HepG2 (cell line): ENCODE data around the gene SMOC1. TPM values are rescaled to one million over a fixed set of nuclear protein-coding genes. Genes with fewer than 3 reads are reported as not detected.

ENCODE experiments used
- ATAC-seq: fragments of 200-7000 bp; cut with Tn5 transposase; 3 replicates; pipeline ENCODE4 v1.9.1; 2020; ENCODE audit warnings: mild to moderate bottlenecking, moderate library complexity
- BruUV-seq: library from RNA; stranded (reverse); fragments of 400-500 nt; replicated peaks from 2 replicates; lab custom pipeline; 2021; lab: Mats Ljungman, UMichigan
- CTCF ChIA-PET: fragments of 300-600 bp; formaldehyde crosslinking; extraction: SDS; loops from one replicate; lab custom pipeline; 2021; ENCODE audit warnings: low total read pairs, inconsistent platforms, low intra/inter-chr PET ratio; lab: Yijun Ruan, JAX
- POLR2A ChIA-PET: fragments of 350-600 bp; sonication (Branson Sonifier 250); formaldehyde crosslinking; loops from one replicate; lab custom pipeline; 2020; ENCODE audit warnings: antibody characterized with exemption, inconsistent platforms; lab: Yijun Ruan, JAX
- DNase-seq: peaks from one replicate; pipeline ENCODE4 v3.0.0-alpha.2; 2015; ENCODE audit warnings: low spot score
- FAIRE-seq: peaks from 3 replicates; lab custom pipeline; 2011; peaks lifted over from hg19 to GRCh38; lab: Jason Lieb, UNC
- H2AFZ ChIP-seq: one replicate; pipeline ENCODE4 v1.6.1; 2011; ENCODE audit warnings: low read length, inconsistent platforms
- H3K27ac ChIP-seq: fragments of 300-600 bp; 3 replicates; pipeline ENCODE4 v1.8.0; 2011; ENCODE audit warnings: mixed run types, mild to moderate bottlenecking, mixed read lengths, low read length, inconsistent platforms; ENCODE audit not compliant: insufficient read depth; ENCODE audit errors: extremely low read length
- H3K27me3 ChIP-seq, 2 experiments: fragments of 200-600 bp in 1 of 2; 2 replicates in 1 of 2; 3 replicates in 1 of 2; pipeline versions ENCODE4 v1.6.0 to v1.8.0; 2011; ENCODE audit warnings: low read length in 2 of 2, mild to moderate bottlenecking in 2 of 2, moderate library complexity in 2 of 2, inconsistent platforms in 1 of 2; ENCODE audit not compliant: insufficient read depth in 2 of 2, control insufficient read depth in 1 of 2
- H3K36me3 ChIP-seq, 2 experiments: fragments of 200-600 bp in 1 of 2; replicated peaks in 1 of 2; 2 replicates in 1 of 2; 3 replicates in 1 of 2; pipeline versions ENCODE4 v1.5.1 to v1.8.0; 2011; ENCODE audit warnings: low read length in 2 of 2, inconsistent platforms in 1 of 2; ENCODE audit not compliant: insufficient read depth in 2 of 2, control insufficient read depth in 1 of 2
- H3K4me1 ChIP-seq: 2 replicates; pipeline ENCODE4 v1.5.1; 2012; ENCODE audit warnings: low read length, inconsistent platforms; ENCODE audit not compliant: insufficient read depth
- H3K4me2 ChIP-seq: 2 replicates; pipeline ENCODE4 v1.6.0; 2011; ENCODE audit warnings: low read depth, low read length, inconsistent platforms
- H3K4me3 ChIP-seq, 3 experiments: fragments of 200-600 bp in 1 of 3; sonication (generic), shearing (Covaris generic) in 1 of 3; replicated peaks in 1 of 3; 2 replicates each; pipeline ENCODE4 v1.5.1; 2011 to 2016; ENCODE audit warnings: low read length in 3 of 3, inconsistent platforms in 2 of 3, low read depth in 2 of 3, mild to moderate bottlenecking in 2 of 3, control low read depth in 1 of 3, mixed read lengths in 1 of 3; ENCODE audit not compliant: insufficient read depth in 1 of 3
- H3K79me2 ChIP-seq: one replicate; pipeline ENCODE4 v1.6.1; 2011; ENCODE audit warnings: low read length, inconsistent platforms; ENCODE audit not compliant: insufficient read depth
- H3K9ac ChIP-seq: 2 replicates; pipeline ENCODE4 v1.6.0; 2011; ENCODE audit warnings: mild to moderate bottlenecking, low read depth, low read length, inconsistent platforms; ENCODE audit not compliant: insufficient read depth
- H3K9me3 ChIP-seq: 2 replicates; pipeline ENCODE4 v1.5.1; 2012; ENCODE audit warnings: mild to moderate bottlenecking, low read length
- H4K20me1 ChIP-seq: 2 replicates; pipeline ENCODE4 v1.6.0; 2011; ENCODE audit warnings: inconsistent platforms, mild to moderate bottlenecking, low read length, moderate library complexity; ENCODE audit not compliant: insufficient read depth
- KAT2B ChIP-seq: fragments of 150-350 bp; IDR thresholded peaks from 2 replicates; pipeline ENCODE4 v1.6.1; 2014; ENCODE audit warnings: low read depth, low read length, borderline replicate concordance
- ONECUT2 ChIP-seq: sonication (generic); formaldehyde crosslinking; IDR thresholded peaks from 2 replicates; pipeline ENCODE4 v1.4.0; 2020; ENCODE audit warnings: missing genetic modification reagents
- SIN3B ChIP-seq: fragments of 150-350 bp; IDR thresholded peaks from 2 replicates; pipeline ENCODE4 v1.6.1; 2014; ENCODE audit warnings: low read length
- ZNF749 ChIP-seq: sonication (generic); formaldehyde crosslinking; IDR thresholded peaks from 2 replicates; pipeline ENCODE4 v1.8.0; 2022; ENCODE audit warnings: mild to moderate bottlenecking, missing genetic modification reagents, moderate library complexity, borderline replicate concordance
- WGBS: methylation state at CpG from one replicate; pipeline ENCODE4 v1.1.6; 2017; ENCODE audit warnings: low lambda C conversion rate; 5-methylcytosine and 5-hydroxymethylcytosine counted together
- in situ Hi-C: cut with HindIII; loops from 2 replicates; pipeline ENCODE4 v1.10.0; 2017; ENCODE audit warnings: low pct_unique_long_range_greater_than_20kb; ENCODE audit not compliant: extremely low pct_ligation_motif_present
- intact Hi-C: fragments of 100-400 bp; cut with micrococcal nuclease; formaldehyde crosslinking; loops from one replicate; pipeline ENCODE4 v1.10.0; 2022; ENCODE audit not compliant: unreplicated experiment
- polyA plus RNA-seq, 8 experiments: library from polyadenylated mRNA; depleted of rRNA in 3 of 8; stranded (reverse) in 7 of 8; unstranded in 1 of 8; fragments of >200 nt; fragmentation: Illumina TruSeq in 4 of 8; extraction: Trizol in 4 of 8; gene quantifications; 2 replicates each; pipeline versions ENCODE4 v1.2.1 to v1.2.3, GENCODE V29; 2011 to 2016; ENCODE audit warnings: low read depth in 4 of 8, missing spikeins in 1 of 8, mixed read lengths in 1 of 8; ENCODE audit not compliant: insufficient read depth in 1 of 8
- total RNA-seq, 5 experiments: library from RNA; depleted of rRNA; stranded (reverse); fragments of >200 nt; fragmentation: Illumina TruSeq; extraction: Trizol; gene quantifications; 2 replicates each; pipeline ENCODE4 v1.2.3, GENCODE V29; 2016; ENCODE audit warnings: low read depth in 1 of 5
- TF ChIP-seq, protein P1 (sequence below): sonication (generic); formaldehyde crosslinking; IDR thresholded peaks from 2 replicates; pipeline ENCODE4 v1.4.0; 2020; ENCODE audit warnings: missing genetic modification reagents
- TF ChIP-seq, protein P2 (sequence below): sonication (generic); formaldehyde crosslinking; IDR thresholded peaks from 2 replicates; pipeline ENCODE4 v1.8.1; 2022; ENCODE audit warnings: low read depth, mild to moderate bottlenecking, missing genetic modification reagents
- TF ChIP-seq, protein P3 (sequence below): sonication (generic); formaldehyde crosslinking; IDR thresholded peaks from 2 replicates; pipeline ENCODE4 v1.5.0; 2020; ENCODE audit warnings: mild to moderate bottlenecking, missing genetic modification reagents

SMOC1 gene
- total and polyA plus RNA-seq, 2 of the 13 experiments (the other 11 are each of a cell fraction or from before 2014, with no cell fraction given) = 17.8 to 35.6 TPM

DNA sequence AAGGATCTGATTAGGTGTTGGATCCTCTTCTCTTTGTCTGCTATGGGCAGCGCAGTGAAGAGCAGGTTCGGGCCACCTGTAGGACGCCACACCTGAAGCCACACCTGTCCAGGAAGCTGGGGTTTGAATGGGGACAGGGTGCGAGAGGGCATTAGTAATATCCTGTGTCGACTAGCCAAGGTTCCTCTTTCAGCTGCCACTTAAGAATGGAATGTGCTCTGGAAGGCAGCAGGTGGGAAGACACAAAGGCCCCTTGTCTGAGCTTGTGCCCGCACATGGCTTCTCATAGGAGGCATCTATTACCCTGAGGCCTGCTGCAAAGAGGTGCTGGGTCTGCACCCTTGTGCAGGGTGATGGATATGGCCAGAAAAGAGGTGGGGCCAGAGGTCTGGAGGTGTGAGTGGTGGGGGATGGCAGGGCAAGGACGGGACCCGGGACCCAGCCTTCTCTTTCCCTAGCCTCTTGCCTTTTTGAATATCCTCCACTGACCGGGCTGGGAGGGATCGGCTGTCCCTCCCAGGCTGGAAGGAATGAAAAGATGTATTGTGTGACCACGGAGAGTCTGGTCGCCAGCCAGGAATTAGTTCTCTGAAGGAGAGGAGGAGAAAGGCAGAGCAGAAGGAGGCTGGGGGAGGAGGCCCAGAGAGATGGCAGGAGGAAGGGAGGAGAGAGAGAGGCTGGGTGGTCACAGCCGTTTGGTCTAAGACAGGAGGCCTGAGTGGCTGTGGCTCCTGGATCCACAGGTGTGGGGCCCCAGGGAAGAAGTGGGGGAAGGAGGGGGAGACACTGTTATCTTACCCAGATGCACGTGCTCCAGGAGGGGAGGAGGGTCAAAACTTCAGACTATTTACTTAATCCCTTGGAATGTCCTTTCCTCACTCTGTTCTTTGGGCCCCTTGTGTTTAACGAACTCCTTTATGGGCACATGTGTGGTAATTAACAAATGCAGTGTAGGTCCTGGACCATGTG, 101.5 kb downstream of the SMOC1 start:
- Histone ChIP-seq H3K4me1 (peaks cover 20% of the 10 kb centered on the region), H3K4me2 (no peak overlapping the region), H3K9me3 (no peaks in the 10 kb centered on the region), H4K20me1 (no peaks in the 10 kb centered on the region), H3K27ac (no peak overlapping the region), H3K4me3 (no peak overlapping the region), H3K79me2 (no peaks in the 10 kb centered on the region), H3K27me3 (no peaks in the 10 kb centered on the region), H3K36me3 (peaks cover 16 to 37% of the 10 kb centered on the region in 2 experiments), H3K9ac (no peak overlapping the region), H2AFZ (no peak overlapping the region)
- TF ChIP-seq ONECUT2 (CRISPR knock-in tag) (no peak), ZNF749 (CRISPR knock-in tag) (no peak), KAT2B (no peak), SIN3B (no peak)
- TF ChIP-seq, protein P1, sequence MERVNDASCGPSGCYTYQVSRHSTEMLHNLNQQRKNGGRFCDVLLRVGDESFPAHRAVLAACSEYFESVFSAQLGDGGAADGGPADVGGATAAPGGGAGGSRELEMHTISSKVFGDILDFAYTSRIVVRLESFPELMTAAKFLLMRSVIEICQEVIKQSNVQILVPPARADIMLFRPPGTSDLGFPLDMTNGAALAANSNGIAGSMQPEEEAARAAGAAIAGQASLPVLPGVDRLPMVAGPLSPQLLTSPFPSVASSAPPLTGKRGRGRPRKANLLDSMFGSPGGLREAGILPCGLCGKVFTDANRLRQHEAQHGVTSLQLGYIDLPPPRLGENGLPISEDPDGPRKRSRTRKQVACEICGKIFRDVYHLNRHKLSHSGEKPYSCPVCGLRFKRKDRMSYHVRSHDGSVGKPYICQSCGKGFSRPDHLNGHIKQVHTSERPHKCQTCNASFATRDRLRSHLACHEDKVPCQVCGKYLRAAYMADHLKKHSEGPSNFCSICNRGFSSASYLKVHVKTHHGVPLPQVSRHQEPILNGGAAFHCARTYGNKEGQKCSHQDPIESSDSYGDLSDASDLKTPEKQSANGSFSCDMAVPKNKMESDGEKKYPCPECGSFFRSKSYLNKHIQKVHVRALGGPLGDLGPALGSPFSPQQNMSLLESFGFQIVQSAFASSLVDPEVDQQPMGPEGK (CRISPR knock-in tag) = peak; percentile 21; the same call in 1 of the 2 replicates
- TF ChIP-seq, protein P2, sequence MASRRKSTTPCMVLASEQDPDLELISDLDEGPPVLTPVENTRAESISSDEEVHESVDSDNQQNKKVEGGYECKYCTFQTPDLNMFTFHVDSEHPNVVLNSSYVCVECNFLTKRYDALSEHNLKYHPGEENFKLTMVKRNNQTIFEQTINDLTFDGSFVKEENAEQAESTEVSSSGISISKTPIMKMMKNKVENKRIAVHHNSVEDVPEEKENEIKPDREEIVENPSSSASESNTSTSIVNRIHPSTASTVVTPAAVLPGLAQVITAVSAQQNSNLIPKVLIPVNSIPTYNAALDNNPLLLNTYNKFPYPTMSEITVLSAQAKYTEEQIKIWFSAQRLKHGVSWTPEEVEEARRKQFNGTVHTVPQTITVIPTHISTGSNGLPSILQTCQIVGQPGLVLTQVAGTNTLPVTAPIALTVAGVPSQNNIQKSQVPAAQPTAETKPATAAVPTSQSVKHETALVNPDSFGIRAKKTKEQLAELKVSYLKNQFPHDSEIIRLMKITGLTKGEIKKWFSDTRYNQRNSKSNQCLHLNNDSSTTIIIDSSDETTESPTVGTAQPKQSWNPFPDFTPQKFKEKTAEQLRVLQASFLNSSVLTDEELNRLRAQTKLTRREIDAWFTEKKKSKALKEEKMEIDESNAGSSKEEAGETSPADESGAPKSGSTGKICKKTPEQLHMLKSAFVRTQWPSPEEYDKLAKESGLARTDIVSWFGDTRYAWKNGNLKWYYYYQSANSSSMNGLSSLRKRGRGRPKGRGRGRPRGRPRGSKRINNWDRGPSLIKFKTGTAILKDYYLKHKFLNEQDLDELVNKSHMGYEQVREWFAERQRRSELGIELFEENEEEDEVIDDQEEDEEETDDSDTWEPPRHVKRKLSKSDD (CRISPR knock-in tag) = no peak
- TF ChIP-seq, protein P3, sequence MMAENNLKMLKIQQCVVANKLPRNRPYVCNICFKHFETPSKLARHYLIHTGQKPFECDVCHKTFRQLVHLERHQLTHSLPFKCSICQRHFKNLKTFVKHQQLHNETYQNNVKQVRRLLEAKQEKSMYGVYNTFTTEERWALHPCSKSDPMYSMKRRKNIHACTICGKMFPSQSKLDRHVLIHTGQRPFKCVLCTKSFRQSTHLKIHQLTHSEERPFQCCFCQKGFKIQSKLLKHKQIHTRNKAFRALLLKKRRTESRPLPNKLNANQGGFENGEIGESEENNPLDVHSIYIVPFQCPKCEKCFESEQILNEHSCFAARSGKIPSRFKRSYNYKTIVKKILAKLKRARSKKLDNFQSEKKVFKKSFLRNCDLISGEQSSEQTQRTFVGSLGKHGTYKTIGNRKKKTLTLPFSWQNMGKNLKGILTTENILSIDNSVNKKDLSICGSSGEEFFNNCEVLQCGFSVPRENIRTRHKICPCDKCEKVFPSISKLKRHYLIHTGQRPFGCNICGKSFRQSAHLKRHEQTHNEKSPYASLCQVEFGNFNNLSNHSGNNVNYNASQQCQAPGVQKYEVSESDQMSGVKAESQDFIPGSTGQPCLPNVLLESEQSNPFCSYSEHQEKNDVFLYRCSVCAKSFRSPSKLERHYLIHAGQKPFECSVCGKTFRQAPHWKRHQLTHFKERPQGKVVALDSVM (CRISPR knock-in tag) = peak; percentile 47; the same call in 1 of the 2 replicates
- ChIA-PET CTCF (no interaction called here), POLR2A (no interaction called here)
- intact Hi-C loops (no loop called here), in situ Hi-C loops (no loop called here)
- WGBS = 78% methylated on average over 15 of the region's 15 CpGs
- ATAC-seq (peak; percentile 30; the same call in 1 of the 3 replicates), DNase-seq (no peak), FAIRE-seq (no peak)
- no TSS peak for BruUV-seq
